ENCODE data around the gene DCAKD.

DCAKD gene

GRCh38 chr17:45073414-45074070 is 22.1 kb upstream of the DCAKD start:
- DNase-seq (ENCODE audit: extremely low spot score), result no peak
- no peak for TF ChIP-seq SUZ12 (IDR thresholded peaks at IDR 0.05)
- TF ChIP-seq L3MBTL2 (conservative IDR thresholded peaks at IDR 0.05), result no peak
- TF ChIP-seq TARDBP (IDR thresholded peaks at IDR 0.05), result no peak
- TF ChIP-seq PKNOX1 (IDR thresholded peaks at IDR 0.05), result no peak
- TF ChIP-seq FOXA1 (IDR thresholded peaks at IDR 0.05), result no peak
- TF ChIP-seq HDGF (IDR thresholded peaks at IDR 0.05; ENCODE audit: borderline replicate concordance), result no peak
- no peak for TF ChIP-seq FOXM1 (IDR thresholded peaks at IDR 0.05; ENCODE audit: borderline replicate concordance)
- TF ChIP-seq SP1 (IDR thresholded peaks at IDR 0.05), result no peak
- POLR2A ChIA-PET, result interaction anchor here (1.0 to 3.1 kb wide), 3 partner anchors 13 to 26 kb away, joined by 3 to 18 read pairs (median 18); partner anchors contain the start of genes DCAKD and NMT1
- CTCF ChIA-PET, result interaction anchor here (0.8 kb wide), 1 partner anchor 26 kb away, joined by 3 read pairs; no protein-coding TSS in a partner anchor

GRCh38 chr17:45070809-45071208 is 19.4 kb upstream of the DCAKD start:
- POLR2A ChIA-PET, result interaction anchor here (2.1 kb wide), 1 partner anchor 10 kb away, joined by 12 read pairs; the partner anchor contains the start of gene NMT1
- CTCF ChIA-PET, result no interaction called here
- no peak for DNase-seq (ENCODE audit: extremely low spot score)
- TF ChIP-seq HDGF (IDR thresholded peaks at IDR 0.05; ENCODE audit: borderline replicate concordance) (no peak), L3MBTL2 (conservative IDR thresholded peaks at IDR 0.05) (no peak), SUZ12 (IDR thresholded peaks at IDR 0.05) (no peak), NFRKB (IDR thresholded peaks at IDR 0.05) (no peak), FOXA1 (IDR thresholded peaks at IDR 0.05) (no peak), FOXM1 (IDR thresholded peaks at IDR 0.05; ENCODE audit: borderline replicate concordance) (no peak), ARNT (IDR thresholded peaks at IDR 0.05) (no peak), PKNOX1 (IDR thresholded peaks at IDR 0.05) (no peak), TARDBP (IDR thresholded peaks at IDR 0.05) (no peak), LEF1 (IDR thresholded peaks at IDR 0.05; ENCODE audit: borderline replicate concordance) (no peak), BHLHE40 (IDR thresholded peaks at IDR 0.05; ENCODE audit: borderline replicate concordance) (no peak), FOXK2 (IDR thresholded peaks at IDR 0.05) (no peak)

GRCh38 chr17:45070001-45070400 is 18.6 kb upstream of the DCAKD start:
- ChIA-PET POLR2A (interaction anchor here (2.1 kb wide), 1 partner anchor 9 kb away, joined by 12 read pairs; the partner anchor contains the start of gene NMT1), CTCF (no interaction called here)
- DNase-seq (ENCODE audit: extremely low spot score), result no peak
- no peak for TF ChIP-seq PKNOX1 (IDR thresholded peaks at IDR 0.05)
- TF ChIP-seq ZNF384 (IDR thresholded peaks at IDR 0.05), result no peak
- TF ChIP-seq L3MBTL2 (conservative IDR thresholded peaks at IDR 0.05), result no peak
- TF ChIP-seq LEF1 (IDR thresholded peaks at IDR 0.05; ENCODE audit: borderline replicate concordance), result no peak
- no peak for TF ChIP-seq ELF4 (IDR thresholded peaks at IDR 0.05)

GRCh38 chr17:45067637-45068036 is 16.2 kb upstream of the DCAKD start:
- CTCF ChIA-PET, result no interaction called here
- DNase-seq (ENCODE audit: extremely low spot score), result no peak
- POLR2A ChIA-PET, result interaction anchor here (1.0 kb wide), 1 partner anchor 17 kb away, joined by 3 read pairs; no protein-coding TSS in a partner anchor
- TF ChIP-seq L3MBTL2 (conservative IDR thresholded peaks at IDR 0.05) (no peak), NFRKB (IDR thresholded peaks at IDR 0.05) (no peak), ZNF384 (IDR thresholded peaks at IDR 0.05) (no peak), ARNT (IDR thresholded peaks at IDR 0.05) (no peak), FOXA1 (IDR thresholded peaks at IDR 0.05) (no peak), ELF4 (IDR thresholded peaks at IDR 0.05) (no peak), TARDBP (IDR thresholded peaks at IDR 0.05) (no peak), PKNOX1 (IDR thresholded peaks at IDR 0.05) (no peak), BHLHE40 (IDR thresholded peaks at IDR 0.05; ENCODE audit: borderline replicate concordance) (no peak), FOXK2 (IDR thresholded peaks at IDR 0.05) (no peak), SP1 (IDR thresholded peaks at IDR 0.05) (no peak), HDGF (IDR thresholded peaks at IDR 0.05; ENCODE audit: borderline replicate concordance) (no peak), CTBP1 (IDR thresholded peaks at IDR 0.05; ENCODE audit: borderline replicate concordance) (no peak), SUZ12 (IDR thresholded peaks at IDR 0.05) (no peak), FOXM1 (IDR thresholded peaks at IDR 0.05; ENCODE audit: borderline replicate concordance) (no peak), LEF1 (IDR thresholded peaks at IDR 0.05; ENCODE audit: borderline replicate concordance) (no peak)

- no peak for DNase-seq (ENCODE audit: extremely low spot score)
- POLR2A ChIA-PET, result interaction anchor here (0.7 kb wide), 1 partner anchor 12 kb away, joined by 3 read pairs; no protein-coding TSS in a partner anchor
- TF ChIP-seq L3MBTL2 (conservative IDR thresholded peaks at IDR 0.05) (no peak), FOXA1 (IDR thresholded peaks at IDR 0.05) (no peak), SUZ12 (IDR thresholded peaks at IDR 0.05) (no peak), HDGF (IDR thresholded peaks at IDR 0.05; ENCODE audit: borderline replicate concordance) (no peak)
- CTCF ChIA-PET, result no interaction called here
Measured at GRCh38 chr17:45063198-45063597, 11.8 kb upstream of the DCAKD start.

All from HEK293T (cell line).